ENCODE measurements around the gene CPD. TPM values are rescaled to one million over a fixed set of nuclear protein-coding genes. Genes with fewer than 3 reads are reported as not detected.

CPD gene
- total and polyA plus RNA-seq, 2 of the 13 experiments (the other 11 are each of a cell fraction or from before 2014, with no cell fraction given): 46.1 to 72.3 TPM

DNA sequence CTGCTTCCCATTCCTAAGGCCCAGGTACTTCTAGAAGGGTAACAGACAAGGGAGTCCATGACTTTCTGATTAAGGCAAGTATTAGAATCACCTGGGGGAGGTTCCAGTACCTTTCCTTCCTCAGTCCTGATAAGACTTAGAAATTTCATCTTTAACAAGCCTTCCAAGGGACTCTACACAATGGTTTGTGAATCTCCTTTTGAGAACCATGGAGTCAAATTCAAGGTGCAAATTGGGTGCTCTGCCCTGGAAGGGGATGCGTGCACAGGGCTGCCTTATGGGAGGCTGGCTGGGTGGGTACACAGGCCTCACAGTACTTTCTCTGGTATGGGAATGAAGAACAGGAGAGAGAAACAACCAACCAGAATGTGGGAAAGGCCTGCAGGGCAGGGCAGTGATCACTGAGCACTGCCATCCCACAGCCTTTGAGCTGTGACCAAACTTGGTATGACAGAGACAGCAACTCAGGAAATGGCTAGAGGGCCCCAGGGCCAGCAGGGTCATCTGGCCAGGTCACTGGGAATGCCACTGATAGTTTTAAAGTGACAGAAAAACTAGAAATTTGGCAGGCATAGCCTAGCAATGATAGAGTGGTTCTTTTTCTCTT is 41.2 kb upstream of the CPD start (continued):
- TF ChIP-seq, protein P1, sequence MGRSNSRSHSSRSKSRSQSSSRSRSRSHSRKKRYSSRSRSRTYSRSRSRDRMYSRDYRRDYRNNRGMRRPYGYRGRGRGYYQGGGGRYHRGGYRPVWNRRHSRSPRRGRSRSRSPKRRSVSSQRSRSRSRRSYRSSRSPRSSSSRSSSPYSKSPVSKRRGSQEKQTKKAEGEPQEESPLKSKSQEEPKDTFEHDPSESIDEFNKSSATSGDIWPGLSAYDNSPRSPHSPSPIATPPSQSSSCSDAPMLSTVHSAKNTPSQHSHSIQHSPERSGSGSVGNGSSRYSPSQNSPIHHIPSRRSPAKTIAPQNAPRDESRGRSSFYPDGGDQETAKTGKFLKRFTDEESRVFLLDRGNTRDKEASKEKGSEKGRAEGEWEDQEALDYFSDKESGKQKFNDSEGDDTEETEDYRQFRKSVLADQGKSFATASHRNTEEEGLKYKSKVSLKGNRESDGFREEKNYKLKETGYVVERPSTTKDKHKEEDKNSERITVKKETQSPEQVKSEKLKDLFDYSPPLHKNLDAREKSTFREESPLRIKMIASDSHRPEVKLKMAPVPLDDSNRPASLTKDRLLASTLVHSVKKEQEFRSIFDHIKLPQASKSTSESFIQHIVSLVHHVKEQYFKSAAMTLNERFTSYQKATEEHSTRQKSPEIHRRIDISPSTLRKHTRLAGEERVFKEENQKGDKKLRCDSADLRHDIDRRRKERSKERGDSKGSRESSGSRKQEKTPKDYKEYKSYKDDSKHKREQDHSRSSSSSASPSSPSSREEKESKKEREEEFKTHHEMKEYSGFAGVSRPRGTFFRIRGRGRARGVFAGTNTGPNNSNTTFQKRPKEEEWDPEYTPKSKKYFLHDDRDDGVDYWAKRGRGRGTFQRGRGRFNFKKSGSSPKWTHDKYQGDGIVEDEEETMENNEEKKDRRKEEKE (IDR thresholded peaks at IDR 0.05): no peak
- TF ChIP-seq JUNB (CRISPR knock-in tag; IDR thresholded peaks at IDR 0.05; ENCODE audit: borderline replicate concordance) (no peak), MAFK (conservative IDR thresholded peaks at IDR 0.05 in 1 of 2, IDR thresholded peaks at IDR 0.05 in 1 of 2; ENCODE audit: low read length in 2 of 2) (no peak), NPAS2 (CRISPR knock-in tag; IDR thresholded peaks at IDR 0.05; ENCODE audit: borderline replicate concordance) (no peak), NONO (IDR thresholded peaks at IDR 0.05) (no peak), NONO (CRISPR knock-in tag; conservative IDR thresholded peaks at IDR 0.05) (peak; percentile 21; the same call in 1 of the 2 replicates), ZBTB20 (CRISPR knock-in tag; IDR thresholded peaks at IDR 0.05; ENCODE audit: borderline replicate concordance, low read depth) (peak; percentile 19; the same call in 1 of the 2 replicates), SYNCRIP (IDR thresholded peaks at IDR 0.05; ENCODE audit: insufficient read depth, low read depth, low read length) (no peak), NR2F1 (CRISPR knock-in tag; IDR thresholded peaks at IDR 0.05) (peak; percentile 82 to 83; a peak in 3 of 4 replicates), ZNF430 (CRISPR knock-in tag; IDR thresholded peaks at IDR 0.05) (no peak), SMARCE1 (IDR thresholded peaks at IDR 0.05; ENCODE audit: borderline replicate concordance) (no peak)
- TF ChIP-seq, protein P2, sequence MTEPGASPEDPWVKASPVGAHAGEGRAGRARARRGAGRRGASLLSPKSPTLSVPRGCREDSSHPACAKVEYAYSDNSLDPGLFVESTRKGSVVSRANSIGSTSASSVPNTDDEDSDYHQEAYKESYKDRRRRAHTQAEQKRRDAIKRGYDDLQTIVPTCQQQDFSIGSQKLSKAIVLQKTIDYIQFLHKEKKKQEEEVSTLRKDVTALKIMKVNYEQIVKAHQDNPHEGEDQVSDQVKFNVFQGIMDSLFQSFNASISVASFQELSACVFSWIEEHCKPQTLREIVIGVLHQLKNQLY (CRISPR knock-in tag; IDR thresholded peaks at IDR 0.05): no peak; the same call in 1 of the 2 replicates
- TF ChIP-seq, protein P3, sequence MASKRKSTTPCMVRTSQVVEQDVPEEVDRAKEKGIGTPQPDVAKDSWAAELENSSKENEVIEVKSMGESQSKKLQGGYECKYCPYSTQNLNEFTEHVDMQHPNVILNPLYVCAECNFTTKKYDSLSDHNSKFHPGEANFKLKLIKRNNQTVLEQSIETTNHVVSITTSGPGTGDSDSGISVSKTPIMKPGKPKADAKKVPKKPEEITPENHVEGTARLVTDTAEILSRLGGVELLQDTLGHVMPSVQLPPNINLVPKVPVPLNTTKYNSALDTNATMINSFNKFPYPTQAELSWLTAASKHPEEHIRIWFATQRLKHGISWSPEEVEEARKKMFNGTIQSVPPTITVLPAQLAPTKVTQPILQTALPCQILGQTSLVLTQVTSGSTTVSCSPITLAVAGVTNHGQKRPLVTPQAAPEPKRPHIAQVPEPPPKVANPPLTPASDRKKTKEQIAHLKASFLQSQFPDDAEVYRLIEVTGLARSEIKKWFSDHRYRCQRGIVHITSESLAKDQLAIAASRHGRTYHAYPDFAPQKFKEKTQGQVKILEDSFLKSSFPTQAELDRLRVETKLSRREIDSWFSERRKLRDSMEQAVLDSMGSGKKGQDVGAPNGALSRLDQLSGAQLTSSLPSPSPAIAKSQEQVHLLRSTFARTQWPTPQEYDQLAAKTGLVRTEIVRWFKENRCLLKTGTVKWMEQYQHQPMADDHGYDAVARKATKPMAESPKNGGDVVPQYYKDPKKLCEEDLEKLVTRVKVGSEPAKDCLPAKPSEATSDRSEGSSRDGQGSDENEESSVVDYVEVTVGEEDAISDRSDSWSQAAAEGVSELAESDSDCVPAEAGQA (IDR thresholded peaks at IDR 0.05; ENCODE audit: low read depth): no peak
- TF ChIP-seq, protein P3 (CRISPR knock-in tag; IDR thresholded peaks at IDR 0.05; ENCODE audit: borderline replicate concordance): no peak
- TF ChIP-seq, protein P4, sequence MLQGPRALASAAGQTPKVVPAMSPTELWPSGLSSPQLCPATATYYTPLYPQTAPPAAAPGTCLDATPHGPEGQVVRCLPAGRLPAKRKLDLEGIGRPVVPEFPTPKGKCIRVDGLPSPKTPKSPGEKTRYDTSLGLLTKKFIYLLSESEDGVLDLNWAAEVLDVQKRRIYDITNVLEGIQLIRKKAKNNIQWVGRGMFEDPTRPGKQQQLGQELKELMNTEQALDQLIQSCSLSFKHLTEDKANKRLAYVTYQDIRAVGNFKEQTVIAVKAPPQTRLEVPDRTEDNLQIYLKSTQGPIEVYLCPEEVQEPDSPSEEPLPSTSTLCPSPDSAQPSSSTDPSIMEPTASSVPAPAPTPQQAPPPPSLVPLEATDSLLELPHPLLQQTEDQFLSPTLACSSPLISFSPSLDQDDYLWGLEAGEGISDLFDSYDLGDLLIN (CRISPR knock-in tag; IDR thresholded peaks at IDR 0.05; ENCODE audit: borderline replicate concordance): no peak
- TF ChIP-seq, protein P5, sequence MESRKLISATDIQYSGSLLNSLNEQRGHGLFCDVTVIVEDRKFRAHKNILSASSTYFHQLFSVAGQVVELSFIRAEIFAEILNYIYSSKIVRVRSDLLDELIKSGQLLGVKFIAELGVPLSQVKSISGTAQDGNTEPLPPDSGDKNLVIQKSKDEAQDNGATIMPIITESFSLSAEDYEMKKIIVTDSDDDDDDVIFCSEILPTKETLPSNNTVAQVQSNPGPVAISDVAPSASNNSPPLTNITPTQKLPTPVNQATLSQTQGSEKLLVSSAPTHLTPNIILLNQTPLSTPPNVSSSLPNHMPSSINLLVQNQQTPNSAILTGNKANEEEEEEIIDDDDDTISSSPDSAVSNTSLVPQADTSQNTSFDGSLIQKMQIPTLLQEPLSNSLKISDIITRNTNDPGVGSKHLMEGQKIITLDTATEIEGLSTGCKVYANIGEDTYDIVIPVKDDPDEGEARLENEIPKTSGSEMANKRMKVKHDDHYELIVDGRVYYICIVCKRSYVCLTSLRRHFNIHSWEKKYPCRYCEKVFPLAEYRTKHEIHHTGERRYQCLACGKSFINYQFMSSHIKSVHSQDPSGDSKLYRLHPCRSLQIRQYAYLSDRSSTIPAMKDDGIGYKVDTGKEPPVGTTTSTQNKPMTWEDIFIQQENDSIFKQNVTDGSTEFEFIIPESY (CRISPR knock-in tag; IDR thresholded peaks at IDR 0.05): 0 out of 2 replicates have a peak, but pooled peaks have one; percentile 32
